ENCODE measurements around the gene TUBG1. TPM values are rescaled to one million over a fixed set of nuclear protein-coding genes. Genes with fewer than 3 reads are reported as not detected.

TUBG1 gene
- total and polyA plus RNA-seq, 2 of the 8 experiments (the other 6 are each of a cell fraction or from before 2014, with no cell fraction given) = 109 to 208 TPM

DNA sequence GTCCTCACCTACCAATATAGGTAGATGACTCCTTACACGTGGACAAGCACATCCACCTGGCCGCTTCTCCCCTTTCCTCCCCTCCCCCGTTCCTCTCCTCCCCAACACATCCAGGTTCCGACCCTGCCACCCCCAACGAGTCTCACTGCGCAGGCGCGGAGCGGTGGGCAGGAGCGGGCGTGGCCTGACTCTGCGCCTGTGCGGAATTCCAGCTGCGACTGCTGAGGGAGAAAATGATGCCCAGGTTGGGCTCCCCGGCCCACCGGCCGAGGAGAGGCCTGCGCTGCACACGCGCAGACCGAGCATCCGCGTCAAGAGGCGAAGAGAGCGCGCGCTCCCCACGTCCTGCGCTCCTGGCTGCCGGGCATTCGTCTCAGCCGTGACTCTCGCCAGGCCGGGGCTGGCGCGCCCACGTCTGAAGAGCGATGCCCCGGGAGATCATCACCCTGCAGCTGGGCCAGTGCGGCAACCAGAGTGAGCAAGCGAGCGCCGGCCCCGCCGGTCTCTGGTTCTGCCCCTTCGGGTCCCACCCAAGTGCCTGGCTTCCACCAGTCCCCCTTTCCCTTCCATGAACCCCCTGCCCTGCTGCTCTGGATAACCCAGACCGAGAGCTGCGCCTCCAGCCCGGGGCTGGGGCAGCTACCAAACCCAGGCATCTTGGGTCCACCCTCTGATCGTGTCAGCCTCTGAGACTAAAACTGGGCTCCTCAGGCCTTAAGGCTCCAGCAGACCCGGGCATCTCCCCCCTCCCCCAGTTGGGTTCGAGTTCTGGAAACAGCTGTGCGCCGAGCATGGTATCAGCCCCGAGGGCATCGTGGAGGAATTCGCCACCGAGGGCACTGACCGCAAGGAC, 49.8 kb downstream of the TUBG1 start, which contains the start of gene TUBG2:
Gene TUBG2 (plus strand): TSS at position 206 of the 853 bp plus-strand sequence. CDS start 220 bp downstream, at position 426.
- FAIRE-seq (no peak), DNase-seq (ENCODE audit: low read depth in 1 of 2, low spot score in 2 of 2) (peak; percentile 89 to 98)
- no peaks in the 10 kb centered on the region for H3K9me3 ChIP-seq (ENCODE audit: insufficient read depth in 2 of 2, low read depth in 1 of 2, low read length in 1 of 2)
- no peak within 1 kb of the TSS for H3K23ac ChIP-seq (ENCODE audit: insufficient read length)
- H3K23me2 ChIP-seq (ENCODE audit: low read depth, low read length) = peaks cover 6% of the 10 kb centered on the region; the same call in 1 of the 2 replicates
- H4K91ac ChIP-seq (replicated peaks; ENCODE audit: insufficient read length, low read length) = peak within 1 kb of the TSS; percentile 81
- peak within 1 kb of the TSS; percentile 42; the same call in 1 of the 2 replicates for H2BK12ac ChIP-seq (ENCODE audit: low read depth, low read length)
- no peak within 1 kb of the TSS for H3K14ac ChIP-seq (ENCODE audit: insufficient read length)
- H3K27me3 ChIP-seq (replicated peaks in 1 of 4; ENCODE audit: control insufficient read depth in 3 of 4, extremely low read depth in 1 of 4, insufficient read depth in 3 of 4, low read length in 3 of 4) = no peaks in the 10 kb centered on the region
- H2BK15ac ChIP-seq (ENCODE audit: low read length) = peak within 1 kb of the TSS; percentile 72; the same call in 1 of the 2 replicates
- H4K20me1 ChIP-seq (replicated peaks in 1 of 2; ENCODE audit: control insufficient read depth in 1 of 2, insufficient read depth in 2 of 2, low read length in 2 of 2) = peaks cover 0 to 2% of the 10 kb centered on the region in 2 experiments
- peaks cover 0 to 7% (median 2%) of the 10 kb centered on the region in 4 experiments; a peak in 1 of 8 replicates for H3K36me3 ChIP-seq (ENCODE audit: control insufficient read depth in 2 of 4, insufficient read depth in 4 of 4, low read length in 3 of 4)
- H2BK20ac ChIP-seq (ENCODE audit: low read length) = peak within 1 kb of the TSS; percentile 48; the same call in 1 of the 2 replicates
- ChIA-PET POLR2A (ENCODE audit: partially characterized antibody) (interaction anchor here (0.6 to 16.6 kb wide), 10 partner anchors 8 to 782 kb away, joined by 3 to 239 read pairs (median 3); partner anchors contain the start of genes CCR10 and PLEKHH3), CTCF (ENCODE audit: partially characterized antibody) (interaction anchor here (0.7 to 6.4 kb wide), 6 partner anchors 15 to 40 kb away, joined by 3 to 36 read pairs (median 4); partner anchors contain the start of genes CCR10 and PLEKHH3)
- peak within 1 kb of the TSS; percentile 35 for H4K5ac ChIP-seq (ENCODE audit: insufficient read length, low read depth, low read length)
- no peaks in the 10 kb centered on the region for H3K79me2 ChIP-seq (ENCODE audit: control insufficient read depth in 1 of 2, insufficient read depth in 2 of 2, low read length in 2 of 2)
- peak within 1 kb of the TSS; percentile 41 to 60 (median 50); a peak in 6 of 7 replicates for H3K9ac ChIP-seq (replicated peaks in 1 of 4; ENCODE audit: extremely low read depth in 1 of 4, low read depth in 3 of 4, low read length in 3 of 4)
- peak within 1 kb of the TSS; percentile 78 for H3K18ac ChIP-seq (ENCODE audit: extremely low read depth, low read length)
- H3K4me3 ChIP-seq (ENCODE audit: extremely low read depth in 1 of 4, insufficient read depth in 2 of 4, low read depth in 3 of 4, low read length in 4 of 4) = peak within 1 kb of the TSS; percentile 66 to 84 (median 80)
- WGBS, 2 experiments (ENCODE audit: extremely low coverage in 1 of 2, insufficient coverage in 1 of 2, insufficient read length in 1 of 2, insufficient replicate concordance in 2 of 2, low coverage in 1 of 2, low lambda C conversion rate in 2 of 2, missing lambda C conversion rate in 1 of 2) = 2% methylated on average over 39 of the region's 59 CpGs; no CpG with 5 or more reads in 1 of the 2 experiments
- H2AFZ ChIP-seq (ENCODE audit: low read length) = no peak within 1 kb of the TSS; the same call in 1 of the 2 replicates
- H2BK5ac ChIP-seq (ENCODE audit: low read depth, low read length) = peak within 1 kb of the TSS; percentile 87; the same call in 1 of the 2 replicates
- peak within 1 kb of the TSS; percentile 55; the same call in 1 of the 2 replicates for H3K27ac ChIP-seq (ENCODE audit: low read depth, low read length)
- H2AK5ac ChIP-seq (ENCODE audit: low read depth, low read length) = no peak within 1 kb of the TSS; the same call in 1 of the 2 replicates
- no peak within 1 kb of the TSS for H3K4ac ChIP-seq (replicated peaks; ENCODE audit: insufficient read length, low read depth, low read length)
- H2BK120ac ChIP-seq (replicated peaks; ENCODE audit: low read depth, low read length) = no peak within 1 kb of the TSS
- H4K8ac ChIP-seq (ENCODE audit: extremely low read depth, insufficient read depth, low read length) = peak within 1 kb of the TSS; percentile 81; the same call in 1 of the 2 replicates
- H3K79me1 ChIP-seq (ENCODE audit: low read depth, low read length) = no peaks in the 10 kb centered on the region
- H3K56ac ChIP-seq (replicated peaks; ENCODE audit: insufficient read length, low read depth, low read length) = no peak within 1 kb of the TSS
- peaks cover 3 to 11% (median 6%) of the 10 kb centered on the region in 4 experiments; a peak in 5 of 7 replicates for H3K4me1 ChIP-seq (replicated peaks in 1 of 4; ENCODE audit: control insufficient read depth in 3 of 4, insufficient read depth in 4 of 4, low read length in 3 of 4)
- H3K4me2 ChIP-seq (ENCODE audit: insufficient read depth in 1 of 2, low read depth in 2 of 2, low read length in 2 of 2) = peak within 1 kb of the TSS; percentile 72 to 84
- 0 out of 2 replicates have a peak, but pooled peaks have one; percentile 30 for TF ChIP-seq CHD2 (IDR thresholded peaks at IDR 0.05; ENCODE audit: low read length)
- TF ChIP-seq YY1 (IDR thresholded peaks at IDR 0.05; ENCODE audit: low read depth, low read length) = peak; percentile 9; the same call in 1 of the 2 replicates
- TF ChIP-seq, protein P1, sequence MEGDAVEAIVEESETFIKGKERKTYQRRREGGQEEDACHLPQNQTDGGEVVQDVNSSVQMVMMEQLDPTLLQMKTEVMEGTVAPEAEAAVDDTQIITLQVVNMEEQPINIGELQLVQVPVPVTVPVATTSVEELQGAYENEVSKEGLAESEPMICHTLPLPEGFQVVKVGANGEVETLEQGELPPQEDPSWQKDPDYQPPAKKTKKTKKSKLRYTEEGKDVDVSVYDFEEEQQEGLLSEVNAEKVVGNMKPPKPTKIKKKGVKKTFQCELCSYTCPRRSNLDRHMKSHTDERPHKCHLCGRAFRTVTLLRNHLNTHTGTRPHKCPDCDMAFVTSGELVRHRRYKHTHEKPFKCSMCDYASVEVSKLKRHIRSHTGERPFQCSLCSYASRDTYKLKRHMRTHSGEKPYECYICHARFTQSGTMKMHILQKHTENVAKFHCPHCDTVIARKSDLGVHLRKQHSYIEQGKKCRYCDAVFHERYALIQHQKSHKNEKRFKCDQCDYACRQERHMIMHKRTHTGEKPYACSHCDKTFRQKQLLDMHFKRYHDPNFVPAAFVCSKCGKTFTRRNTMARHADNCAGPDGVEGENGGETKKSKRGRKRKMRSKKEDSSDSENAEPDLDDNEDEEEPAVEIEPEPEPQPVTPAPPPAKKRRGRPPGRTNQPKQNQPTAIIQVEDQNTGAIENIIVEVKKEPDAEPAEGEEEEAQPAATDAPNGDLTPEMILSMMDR (IDR thresholded peaks at IDR 0.05; ENCODE audit: control extremely low read depth in 1 of 3, insufficient read depth in 1 of 3, low read depth in 1 of 3, low read length in 3 of 3) = no peak
- TF ChIP-seq, protein P2, sequence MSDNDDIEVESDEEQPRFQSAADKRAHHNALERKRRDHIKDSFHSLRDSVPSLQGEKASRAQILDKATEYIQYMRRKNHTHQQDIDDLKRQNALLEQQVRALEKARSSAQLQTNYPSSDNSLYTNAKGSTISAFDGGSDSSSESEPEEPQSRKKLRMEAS (IDR thresholded peaks at IDR 0.05) = peak; percentile 75
- TF ChIP-seq KDM4A (IDR thresholded peaks at IDR 0.05; ENCODE audit: low read depth, low read length, severe bottlenecking) = peak; percentile 84
- TF ChIP-seq TAF1 (IDR thresholded peaks at IDR 0.05; ENCODE audit: low read depth, low read length) = peak; percentile 47; the same call in 1 of the 2 replicates
- TF ChIP-seq SP1 (IDR thresholded peaks at IDR 0.05; ENCODE audit: low read depth, low read length) = peak; percentile 52; the same call in 1 of the 2 replicates

Data from H1 (cell line).